Adrenal gland (tissue), 12 donors: ENCODE data around the gene ELMO2. TPM values are rescaled to one million over a fixed set of nuclear protein-coding genes. Genes with fewer than 3 reads are reported as not detected.

Experiments used
- DNase-seq, 7 donors: peaks; one replicate each; pipeline ENCODE4 v3.0.0-alpha.2; 2019 to 2020
- H3K27ac ChIP-seq, 5 donors: fragments of 200-600 bp; sonication (generic) in 4 of 5; 1 replicate in 3 of 5; 2 replicates in 2 of 5; pipeline versions ENCODE4 v1.5.1 to v1.8.0; 2016 to 2020; ENCODE audit warnings: mild to moderate bottlenecking in 1 of 5
- H3K27me3 ChIP-seq: fragments of 200-600 bp; 2 replicates; pipeline ENCODE4 v1.8.0; 2021
- H3K36me3 ChIP-seq, 2 donors: fragments of 200-600 bp; replicated peaks in 1 of 2; 1 replicate in 1 of 2; 2 replicates in 1 of 2; pipeline versions ENCODE4 v1.5.1 to v1.8.0; 2018 to 2022
- H3K4me1 ChIP-seq, 2 donors: fragments of 200-600 bp; replicated peaks in 1 of 2; 1 replicate in 1 of 2; 2 replicates in 1 of 2; pipeline versions ENCODE4 v1.5.1 to v1.8.0; 2018 to 2021
- H3K4me3 ChIP-seq, 4 donors: fragments of 200-600 bp; sonication (generic) in 3 of 4; one replicate each; pipeline ENCODE4 v1.5.1; 2016 to 2018
- H3K9me3 ChIP-seq, 3 donors: fragments of 200-600 bp; sonication (generic) in 1 of 3; replicated peaks in 1 of 3; 1 replicate in 2 of 3; 2 replicates in 1 of 3; pipeline versions ENCODE4 v1.5.1 to v1.8.0; 2016 to 2021
- POLR2A ChIP-seq, 2 donors: fragments of 450-650 bp; IDR thresholded peaks; one replicate each; pipeline ENCODE4 v1.6.1; 2017; ENCODE audit warnings: antibody characterized with exemption in 2 of 2, mild to moderate bottlenecking in 2 of 2, moderate library complexity in 1 of 2
- WGBS, 4 donors: extraction: QIAGEN DNeasy Blood & Tissue Kit in 2 of 4; methylation state at CpG; one replicate each; pipeline versions ENCODE4 v1.1.5 to v1.1.7; 2013 to 2017; 5-methylcytosine and 5-hydroxymethylcytosine counted together
- intact Hi-C, 2 donors: fragments of 100-400 bp; cut with DNase I; formaldehyde crosslinking; loops; one replicate each; pipeline versions ENCODE4 v1.14.1 to v1.15.0; 2022 to 2023
- polyA plus RNA-seq, 3 donors: library from polyadenylated mRNA; stranded (reverse); fragments of 200-250 nt in 2 of 3; fragments of 350-450 nt in 1 of 3; fragmentation: Illumina TruSeq in 1 of 3; extraction: RNeasy Lipid Tissue Mini Kit (QIAGEN cat#74804) in 1 of 3; gene quantifications; one replicate each; pipeline ENCODE4 v1.2.3, GENCODE V29; 2013 to 2014
- total RNA-seq, 9 donors: library from RNA; depleted of rRNA in 4 of 9; stranded (reverse); fragments of >200 nt in 4 of 9; fragments of 120-200 nt in 1 of 9; fragmentation: NEBNext Ultra II Directional in 1 of 9; extraction: Animal tissue kit (Norgen Biotek cat#: 25700) in 1 of 9; gene quantifications; one replicate each; pipeline versions ENCODE4 v1.1.0 to v1.2.4, GENCODE V29; 2013 to 2023
- TF ChIP-seq, protein P1 (sequence below), 6 experiments: fragments of 450-650 bp in 4 of 6; fragments of 200-600 bp in 2 of 6; sonication (generic) in 1 of 6; IDR thresholded peaks; 1 replicate in 5 of 6; 2 replicates in 1 of 6; pipeline versions ENCODE4 v1.5.1 to v1.8.0; 2016 to 2021; ENCODE audit warnings: antibody characterized with exemption in 6 of 6, mild to moderate bottlenecking in 2 of 6, moderate library complexity in 1 of 6
- donor health status: healthy with polysubstance abuse.
- donor health status: Bipolar disorder and iron deficiency.
- donor health status: DM: yes; HTN: yes; CAD: no.
- donor health status: DM: no; HTN: no; CAD: no.
- donor health status: DM: no; HTN: no; CAD: no.
- donor health status: DM: yes; HTN: yes; CAD: no.

Gene ELMO2
- total and polyA plus RNA-seq, 12 donors: 36.2 to 69.0 (median 51.7) TPM

DNA sequence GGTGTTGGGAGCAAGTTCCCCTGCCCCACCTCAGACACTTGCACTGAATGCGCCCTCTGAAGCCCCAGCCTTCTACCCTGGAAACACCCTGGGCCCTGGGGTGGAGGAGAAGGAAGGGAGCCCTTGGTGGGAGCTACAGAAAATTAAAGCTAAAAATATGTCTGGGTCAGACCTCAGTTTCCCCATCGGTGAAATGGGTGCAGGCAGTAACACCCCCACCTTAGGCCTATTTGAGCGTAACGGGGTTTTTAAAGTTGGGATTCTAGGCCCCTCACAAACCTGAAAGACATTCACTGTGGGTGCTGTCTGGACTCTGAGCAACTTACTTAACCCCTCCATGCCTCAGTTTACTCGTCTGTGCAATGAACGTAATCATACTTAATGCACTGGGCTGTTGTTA is 78.9 kb downstream of the ELMO2 start:
- Histone ChIP-seq H3K27ac (no peak overlapping the region), H3K27me3 (peaks cover 4% of the 10 kb centered on the region), H3K4me1 (no peaks in the 10 kb centered on the region), H3K4me3 (no peak overlapping the region), H3K9me3 (no peaks in the 10 kb centered on the region), H3K36me3 (no peaks in the 10 kb centered on the region)
- intact Hi-C loops: no loop called here
- WGBS, 4 donors: 82 to 95% (median 90%) methylated on average over 6 of the region's 6 CpGs
- TF ChIP-seq, protein P1, sequence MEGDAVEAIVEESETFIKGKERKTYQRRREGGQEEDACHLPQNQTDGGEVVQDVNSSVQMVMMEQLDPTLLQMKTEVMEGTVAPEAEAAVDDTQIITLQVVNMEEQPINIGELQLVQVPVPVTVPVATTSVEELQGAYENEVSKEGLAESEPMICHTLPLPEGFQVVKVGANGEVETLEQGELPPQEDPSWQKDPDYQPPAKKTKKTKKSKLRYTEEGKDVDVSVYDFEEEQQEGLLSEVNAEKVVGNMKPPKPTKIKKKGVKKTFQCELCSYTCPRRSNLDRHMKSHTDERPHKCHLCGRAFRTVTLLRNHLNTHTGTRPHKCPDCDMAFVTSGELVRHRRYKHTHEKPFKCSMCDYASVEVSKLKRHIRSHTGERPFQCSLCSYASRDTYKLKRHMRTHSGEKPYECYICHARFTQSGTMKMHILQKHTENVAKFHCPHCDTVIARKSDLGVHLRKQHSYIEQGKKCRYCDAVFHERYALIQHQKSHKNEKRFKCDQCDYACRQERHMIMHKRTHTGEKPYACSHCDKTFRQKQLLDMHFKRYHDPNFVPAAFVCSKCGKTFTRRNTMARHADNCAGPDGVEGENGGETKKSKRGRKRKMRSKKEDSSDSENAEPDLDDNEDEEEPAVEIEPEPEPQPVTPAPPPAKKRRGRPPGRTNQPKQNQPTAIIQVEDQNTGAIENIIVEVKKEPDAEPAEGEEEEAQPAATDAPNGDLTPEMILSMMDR (IDR thresholded peaks at IDR 0.05): no peak
- TF ChIP-seq POLR2A (IDR thresholded peaks at IDR 0.05): no peak
- DNase-seq: no peak

DNA sequence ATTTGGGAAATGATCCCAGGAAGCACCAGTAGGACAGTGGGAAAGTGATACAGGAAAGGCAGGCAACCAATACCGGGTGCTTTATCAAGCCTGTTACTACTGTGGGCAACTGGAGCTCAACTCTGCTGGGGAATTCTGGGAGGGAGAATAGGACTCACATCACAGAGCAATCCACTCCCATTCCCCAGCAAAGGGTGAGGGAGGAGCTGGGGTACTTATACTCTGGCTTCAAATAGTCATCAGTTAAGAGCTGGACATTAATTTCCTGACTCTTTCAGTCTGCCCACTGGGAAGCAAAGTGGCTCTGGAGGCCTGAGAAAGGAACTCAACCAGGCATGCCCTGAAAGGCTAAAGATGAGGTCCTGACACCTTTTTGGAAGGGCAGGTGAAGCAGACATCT is 80.6 kb downstream of the ELMO2 start:
- no peak for DNase-seq
- H3K4me3 ChIP-seq: no peak overlapping the region
- WGBS, 4 donors: 69 to 75% (median 72%) methylated on average over 1 of the region's 1 CpG
- TF ChIP-seq, protein P1 (IDR thresholded peaks at IDR 0.05): no peak
- TF ChIP-seq POLR2A (IDR thresholded peaks at IDR 0.05): no peak
- no peaks in the 10 kb centered on the region for H3K9me3 ChIP-seq
- no peaks in the 10 kb centered on the region for H3K4me1 ChIP-seq
- H3K27me3 ChIP-seq: peaks cover 4% of the 10 kb centered on the region
- H3K36me3 ChIP-seq: no peaks in the 10 kb centered on the region
- no peak overlapping the region for H3K27ac ChIP-seq
- intact Hi-C loops: no loop called here

DNA sequence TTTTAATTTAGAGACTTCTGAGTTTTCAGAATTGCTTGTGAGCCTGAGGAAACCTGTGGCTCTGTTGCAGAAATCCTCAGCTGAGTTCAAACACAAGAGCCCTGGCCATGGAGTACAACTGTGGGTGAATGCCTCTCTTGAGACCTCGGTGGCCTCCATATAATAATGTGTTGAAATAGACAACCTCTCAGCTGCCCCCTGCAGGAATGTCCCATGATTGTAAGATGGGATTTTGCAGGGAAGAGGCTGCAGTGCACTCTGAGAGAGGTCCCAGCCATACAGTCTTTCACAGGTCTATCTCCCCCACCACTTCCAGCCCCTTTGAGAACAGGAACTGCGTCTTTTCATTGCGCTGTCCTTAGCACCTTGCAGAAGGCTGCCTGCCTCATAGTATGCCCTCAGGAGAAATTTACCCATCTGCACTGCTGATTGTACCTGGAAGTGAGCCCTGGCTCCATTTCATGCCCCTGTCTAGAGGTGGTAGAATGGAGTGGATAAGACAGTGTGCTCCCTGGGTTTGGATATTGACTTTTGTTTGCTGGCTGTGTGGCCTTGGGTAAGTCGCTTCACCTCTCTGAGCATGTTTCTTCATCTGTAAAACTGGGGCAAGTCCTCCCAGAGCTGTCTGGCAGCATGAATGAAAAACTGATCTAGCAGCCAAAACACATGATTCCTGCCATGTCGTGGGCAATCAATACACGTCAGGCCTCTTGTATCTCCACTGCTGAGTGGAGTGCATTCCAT is 81.3 kb downstream of the ELMO2 start:
- 50 to 58% (median 54%) methylated on average over 2 to 6 of the region's 6 CpGs for WGBS, 4 donors
- TF ChIP-seq POLR2A (IDR thresholded peaks at IDR 0.05): no peak
- TF ChIP-seq, protein P1 (IDR thresholded peaks at IDR 0.05): peak; percentile 6 to 44 (median 39)
- peak in 4 of 7 donors; percentile 49 to 67 (median 52) for DNase-seq
- Histone ChIP-seq H3K27ac (no peak overlapping the region), H3K4me1 (no peaks in the 10 kb centered on the region), H3K27me3 (no peaks in the 10 kb centered on the region), H3K36me3 (no peaks in the 10 kb centered on the region), H3K4me3 (no peak overlapping the region), H3K9me3 (no peaks in the 10 kb centered on the region)
- intact Hi-C loops: no loop called here

DNA sequence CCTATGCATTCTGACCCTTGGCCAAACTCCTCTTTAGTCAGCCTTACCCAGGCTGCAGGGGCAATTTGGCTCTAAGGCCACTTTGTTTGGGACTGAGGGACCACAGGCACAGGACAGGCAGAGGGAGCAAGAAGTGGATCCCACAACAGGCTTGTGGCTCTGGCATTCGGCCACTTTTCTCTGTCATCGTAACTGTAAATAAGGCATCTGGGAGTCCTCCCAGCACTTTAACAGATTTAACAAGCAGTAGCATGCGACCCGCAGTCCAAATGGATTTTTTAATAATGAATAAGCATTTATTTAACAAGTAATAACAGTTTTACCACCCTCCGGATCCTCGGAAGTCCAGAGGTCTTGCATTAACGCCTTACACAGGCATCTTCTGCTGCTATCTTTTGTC is 82.0 kb downstream of the ELMO2 start:
- intact Hi-C loops: no loop called here
- Histone ChIP-seq H3K9me3 (no peaks in the 10 kb centered on the region), H3K27me3 (no peaks in the 10 kb centered on the region), H3K36me3 (no peaks in the 10 kb centered on the region), H3K27ac (no peak overlapping the region), H3K4me3 (no peak overlapping the region), H3K4me1 (no peaks in the 10 kb centered on the region)
- TF ChIP-seq, protein P1 (IDR thresholded peaks at IDR 0.05): no peak
- no peak for TF ChIP-seq POLR2A (IDR thresholded peaks at IDR 0.05)
- 62 to 81% (median 74%) methylated on average over 7 of the region's 7 CpGs for WGBS, 4 donors
- no peak for DNase-seq
